Vagina (tissue), 2 donors: Measurements from ENCODE around the gene IDE. TPM values are rescaled to one million over a fixed set of nuclear protein-coding genes. Genes with fewer than 3 reads are reported as not detected.

ENCODE experiments used
- DNase-seq, 2 donors: peaks; one replicate each; pipeline ENCODE4 v3.0.0-alpha.2; 2017; ENCODE audit errors: extremely low spot score in 2 of 2
- H3K27ac ChIP-seq: fragments of 200-600 bp; sonication (generic); one replicate; pipeline ENCODE4 v1.5.1; 2019
- H3K27me3 ChIP-seq: fragments of 200-600 bp; sonication (generic); one replicate; pipeline ENCODE4 v1.5.1; 2019
- H3K36me3 ChIP-seq, 2 donors: fragments of 200-600 bp; sonication (generic); one replicate each; pipeline ENCODE4 v1.5.1; 2017 to 2019
- H3K4me1 ChIP-seq: fragments of 200-600 bp; sonication (generic); one replicate; pipeline ENCODE4 v1.5.1; 2019
- H3K4me3 ChIP-seq, 2 donors: fragments of 200-600 bp; sonication (generic); 1 replicate in 1 of 2; 2 replicates in 1 of 2; pipeline ENCODE4 v1.5.1; 2016 to 2019
- H3K9me3 ChIP-seq: fragments of 200-600 bp; sonication (generic); one replicate; pipeline ENCODE4 v1.5.1; 2019
- CTCF ChIP-seq, 3 experiments: fragments of 450-650 bp in 2 of 3; fragments of 200-600 bp in 1 of 3; sonication (generic) in 1 of 3; IDR thresholded peaks; one replicate each; pipeline ENCODE4 v1.5.1; 2017 to 2019; ENCODE audit warnings: antibody characterized with exemption in 3 of 3, mild to moderate bottlenecking in 2 of 3, moderate library complexity in 2 of 3
- POLR2A ChIP-seq, 2 donors: fragments of 450-650 bp; IDR thresholded peaks; one replicate each; pipeline ENCODE4 v1.6.1; 2017; ENCODE audit warnings: antibody characterized with exemption in 2 of 2, mild to moderate bottlenecking in 2 of 2, moderate library complexity in 2 of 2
- POLR2AphosphoS5 ChIP-seq, 2 donors: sonication (generic); formaldehyde crosslinking; IDR thresholded peaks; one replicate each; pipeline ENCODE4 v1.9.0; 2017; ENCODE audit warnings: antibody characterized with exemption in 2 of 2, mild to moderate bottlenecking in 2 of 2, low read depth in 1 of 2; ENCODE audit not compliant: insufficient read depth in 1 of 2
- intact Hi-C: fragments of 100-400 bp; cut with DNase I; formaldehyde crosslinking; loops from one replicate; pipeline ENCODE4 v1.15.1; 2023
- total RNA-seq: library from RNA; depleted of rRNA; stranded (reverse); fragments of >200 nt; gene quantifications from one replicate; pipeline ENCODE4 v1.2.3, GENCODE V29; 2016

The IDE gene
- total RNA-seq, 1 donor from 2014 or later, result 22.3 TPM

GRCh38 chr10:92538231-92538958 lies 35.5 kb downstream of the IDE start:
- Histone ChIP-seq H3K9me3 (no peaks in the 10 kb centered on the region), H3K4me3 (no peak overlapping the region), H3K27ac (no peak overlapping the region), H3K4me1 (no peaks in the 10 kb centered on the region), H3K27me3 (no peaks in the 10 kb centered on the region), H3K36me3 (peaks cover 0 to 17% of the 10 kb centered on the region in 2 donors)
- TF ChIP-seq POLR2AphosphoS5 (IDR thresholded peaks at IDR 0.05; ENCODE audit: insufficient read depth in 1 of 2, low read depth in 1 of 2) (no peak), POLR2A (IDR thresholded peaks at IDR 0.05) (no peak)
- DNase-seq, result no peak
- intact Hi-C loops, result no loop called here

GRCh38 chr10:92530891-92531535 lies 42.9 kb downstream of the IDE start:
- peaks cover 0 to 55% of the 10 kb centered on the region in 2 donors for H3K36me3 ChIP-seq
- TF ChIP-seq CTCF (IDR thresholded peaks at IDR 0.05) (no peak), POLR2AphosphoS5 (IDR thresholded peaks at IDR 0.05; ENCODE audit: insufficient read depth in 1 of 2, low read depth in 1 of 2) (no peak), POLR2A (IDR thresholded peaks at IDR 0.05) (no peak)
- no peak for DNase-seq
- H3K4me1 ChIP-seq, result no peaks in the 10 kb centered on the region
- no peaks in the 10 kb centered on the region for H3K27me3 ChIP-seq
- H3K9me3 ChIP-seq, result no peaks in the 10 kb centered on the region
- no peak overlapping the region for H3K4me3 ChIP-seq
- intact Hi-C loops, result no loop called here
- H3K27ac ChIP-seq, result no peak overlapping the region

- intact Hi-C loops, result no loop called here
- Histone ChIP-seq H3K4me1 (no peaks in the 10 kb centered on the region), H3K9me3 (no peaks in the 10 kb centered on the region), H3K4me3 (no peak overlapping the region), H3K27ac (no peak overlapping the region), H3K36me3 (peaks cover 0 to 55% of the 10 kb centered on the region in 2 donors), H3K27me3 (no peaks in the 10 kb centered on the region)
- no peak for TF ChIP-seq POLR2AphosphoS5 (IDR thresholded peaks at IDR 0.05; ENCODE audit: insufficient read depth in 1 of 2, low read depth in 1 of 2)
- TF ChIP-seq CTCF (IDR thresholded peaks at IDR 0.05), result no peak
- no peak for TF ChIP-seq POLR2A (IDR thresholded peaks at IDR 0.05)
- no peak for DNase-seq
Measured at GRCh38 chr10:92530421-92530820, 43.5 kb downstream of the IDE start.

- Histone ChIP-seq H3K4me1 (no peaks in the 10 kb centered on the region), H3K27ac (no peak overlapping the region), H3K4me3 (no peak overlapping the region), H3K27me3 (no peaks in the 10 kb centered on the region), H3K9me3 (no peaks in the 10 kb centered on the region), H3K36me3 (peaks cover 0 to 31% of the 10 kb centered on the region in 2 donors)
- TF ChIP-seq POLR2AphosphoS5 (IDR thresholded peaks at IDR 0.05; ENCODE audit: insufficient read depth in 1 of 2, low read depth in 1 of 2) (no peak), POLR2A (IDR thresholded peaks at IDR 0.05) (no peak), CTCF (IDR thresholded peaks at IDR 0.05) (no peak)
- intact Hi-C loops, result no loop called here
- no peak for DNase-seq
Measured at GRCh38 chr10:92527716-92528115, 46.2 kb downstream of the IDE start.

GRCh38 chr10:92523639-92524038 lies 50.3 kb downstream of the IDE start:
- no peak for TF ChIP-seq CTCF (IDR thresholded peaks at IDR 0.05)
- no peak for TF ChIP-seq POLR2AphosphoS5 (IDR thresholded peaks at IDR 0.05; ENCODE audit: insufficient read depth in 1 of 2, low read depth in 1 of 2)
- no peak for TF ChIP-seq POLR2A (IDR thresholded peaks at IDR 0.05)
- no peak for DNase-seq
- H3K36me3 ChIP-seq, result peaks cover 0 to 20% of the 10 kb centered on the region in 2 donors
- H3K27me3 ChIP-seq, result no peaks in the 10 kb centered on the region
- intact Hi-C loops, result no loop called here
- H3K4me3 ChIP-seq, result no peak overlapping the region
- no peaks in the 10 kb centered on the region for H3K9me3 ChIP-seq
- H3K27ac ChIP-seq, result no peak overlapping the region
- no peaks in the 10 kb centered on the region for H3K4me1 ChIP-seq
